ENCODE measurements around the gene ADAMTS4. TPM values are rescaled to one million over a fixed set of nuclear protein-coding genes. Genes with fewer than 3 reads are reported as not detected.

ADAMTS4 gene
- total and polyA plus RNA-seq, 9 of the 15 experiments (the other 6 are each of a cell fraction or from before 2014, with no cell fraction given): 0.07 to 3.7 (median 0.41) TPM

- TF ChIP-seq RREB1 (CRISPR knock-in tag; IDR thresholded peaks at IDR 0.05) (no peak), DEAF1 (CRISPR knock-in tag; IDR thresholded peaks at IDR 0.05) (no peak), ASH1L (IDR thresholded peaks at IDR 0.05; ENCODE audit: borderline replicate concordance, low read depth, partially characterized antibody) (no peak)
Measured at GRCh38 chr1:161137881-161138280, 61.0 kb downstream of the ADAMTS4 start (continued).

Small RNA genes lying within 50 kb of the gene (microRNA-seq; reads per million reads assigned to microRNA genes)
- gene MIR5187 (ENCODE audit: borderline microRNAs expressed): 0.36 reads per million

Small RNA genes lying within 50 kb of the gene (small RNA-seq; reads per million reads assigned to genes)
- gene RF01225: not detected

Other genes with a start within 250 kb of the ADAMTS4 start
Only the 7 nearest of the 23 such genes appear.
- gene PPOX, start 32.6 kb downstream of the ADAMTS4 start, total RNA-seq (2014; rRNA removed): 45.9 and 66.7 TPM in 2 replicates
- gene PPOX, start 32.6 kb downstream of the ADAMTS4 start, total RNA-seq (2014; rRNA removed; fragmentation: Illumina TruSeq; extraction: Trizol): 33.1 and 36.1 TPM in 2 replicates
- 22.1 and 24.9 TPM in 2 replicates for gene PPOX, start 32.6 kb downstream of the ADAMTS4 start, total RNA-seq (2015; rRNA removed; fragmentation: Illumina TruSeq; extraction: Trizol)
- gene PPOX, start 32.6 kb downstream of the ADAMTS4 start, total RNA-seq (2021): 48.5 TPM in 2 replicates
- gene PPOX, start 32.6 kb downstream of the ADAMTS4 start, polyA plus RNA-seq (2011; rRNA removed): 57.1 and 98.3 TPM in 2 replicates
- gene PPOX, start 32.6 kb downstream of the ADAMTS4 start, polyA plus RNA-seq (2014; fragmentation: Illumina TruSeq; extraction: Trizol): 35.4 and 38.9 TPM in 2 replicates
- gene PPOX, start 32.6 kb downstream of the ADAMTS4 start, polyA plus RNA-seq (2014; fragmentation: Nextera tagmentation; extraction: Ambion mirVana): 10 to 100 TPM; 17.0 to 31.1 TPM
- gene PPOX, start 32.6 kb downstream of the ADAMTS4 start, polyA plus RNA-seq (2014; rRNA removed): 55.4 and 81.8 TPM in 2 replicates
- 37.1 and 68.3 TPM in 2 replicates for gene B4GALT3, start 21.5 kb downstream of the ADAMTS4 start, total RNA-seq (2014; rRNA removed)
- 32.0 TPM in 2 replicates for gene B4GALT3, start 21.5 kb downstream of the ADAMTS4 start, total RNA-seq (2014; rRNA removed; fragmentation: Illumina TruSeq; extraction: Trizol)
- gene B4GALT3, start 21.5 kb downstream of the ADAMTS4 start, total RNA-seq (2015; rRNA removed; fragmentation: Illumina TruSeq; extraction: Trizol): 38.0 and 41.2 TPM in 2 replicates
- gene B4GALT3, start 21.5 kb downstream of the ADAMTS4 start, total RNA-seq (2021): 57.6 and 59.9 TPM in 2 replicates
- 31.2 and 48.5 TPM in 2 replicates for gene B4GALT3, start 21.5 kb downstream of the ADAMTS4 start, polyA plus RNA-seq (2011; rRNA removed)
- 82.0 and 85.4 TPM in 2 replicates for gene B4GALT3, start 21.5 kb downstream of the ADAMTS4 start, polyA plus RNA-seq (2014; fragmentation: Illumina TruSeq; extraction: Trizol)
- gene B4GALT3, start 21.5 kb downstream of the ADAMTS4 start, polyA plus RNA-seq (2014; fragmentation: Nextera tagmentation; extraction: Ambion mirVana): 100 to 1,000 TPM in 1 of 2 experiments, 10 to 100 TPM in 1; 46.1 to 103 TPM
- 50.7 and 66.4 TPM in 2 replicates for gene B4GALT3, start 21.5 kb downstream of the ADAMTS4 start, polyA plus RNA-seq (2014; rRNA removed)
- gene NDUFS2, start 3.3 kb upstream of the ADAMTS4 start, total RNA-seq (2014; rRNA removed): 158 and 175 TPM in 2 replicates
- 106 and 109 TPM in 2 replicates for gene NDUFS2, start 3.3 kb upstream of the ADAMTS4 start, total RNA-seq (2014; rRNA removed; fragmentation: Illumina TruSeq; extraction: Trizol)
- 147 TPM in 2 replicates for gene NDUFS2, start 3.3 kb upstream of the ADAMTS4 start, total RNA-seq (2015; rRNA removed; fragmentation: Illumina TruSeq; extraction: Trizol)
- gene NDUFS2, start 3.3 kb upstream of the ADAMTS4 start, total RNA-seq (2021): 86.7 and 87.5 TPM in 2 replicates
- 174 and 176 TPM in 2 replicates for gene NDUFS2, start 3.3 kb upstream of the ADAMTS4 start, polyA plus RNA-seq (2011; rRNA removed)
- 140 and 141 TPM in 2 replicates for gene NDUFS2, start 3.3 kb upstream of the ADAMTS4 start, polyA plus RNA-seq (2014; fragmentation: Illumina TruSeq; extraction: Trizol)
- 100 to 1,000 TPM in 1 of 2 experiments, 10 to 100 TPM in 1; 70.0 to 115 TPM for gene NDUFS2, start 3.3 kb upstream of the ADAMTS4 start, polyA plus RNA-seq (2014; fragmentation: Nextera tagmentation; extraction: Ambion mirVana)
- gene NDUFS2, start 3.3 kb upstream of the ADAMTS4 start, polyA plus RNA-seq (2014; rRNA removed): 172 and 181 TPM in 2 replicates
- 0.29 TPM in 1 of 2 replicates, not detected in the other for gene FCER1G, start 16.2 kb upstream of the ADAMTS4 start, total RNA-seq (2014; rRNA removed)
- not detected in 2 replicates for gene FCER1G, start 16.2 kb upstream of the ADAMTS4 start, total RNA-seq (2014; rRNA removed; fragmentation: Illumina TruSeq; extraction: Trizol)
- 0.69 and 0.98 TPM in 2 replicates for gene FCER1G, start 16.2 kb upstream of the ADAMTS4 start, total RNA-seq (2015; rRNA removed; fragmentation: Illumina TruSeq; extraction: Trizol)
- gene FCER1G, start 16.2 kb upstream of the ADAMTS4 start, total RNA-seq (2021): 0.31 TPM in 1 of 2 replicates, not detected in the other
- gene FCER1G, start 16.2 kb upstream of the ADAMTS4 start, polyA plus RNA-seq (2011; rRNA removed): 0.15 and 0.24 TPM in 2 replicates
- gene FCER1G, start 16.2 kb upstream of the ADAMTS4 start, polyA plus RNA-seq (2014; fragmentation: Illumina TruSeq; extraction: Trizol): 0.30 TPM in 1 of 2 replicates, not detected in the other
- gene FCER1G, start 16.2 kb upstream of the ADAMTS4 start, polyA plus RNA-seq (2014; fragmentation: Nextera tagmentation; extraction: Ambion mirVana): under 1 TPM; 0.31 to 0.46 TPM
- gene FCER1G, start 16.2 kb upstream of the ADAMTS4 start, polyA plus RNA-seq (2014; rRNA removed): 0.27 and 0.47 TPM in 2 replicates
- gene APOA2, start 24.6 kb upstream of the ADAMTS4 start, total RNA-seq (2014; rRNA removed): 0.41 TPM in 1 of 2 replicates, not detected in the other
- gene APOA2, start 24.6 kb upstream of the ADAMTS4 start, total RNA-seq (2014; rRNA removed; fragmentation: Illumina TruSeq; extraction: Trizol): not detected in 2 replicates
- gene APOA2, start 24.6 kb upstream of the ADAMTS4 start, total RNA-seq (2015; rRNA removed; fragmentation: Illumina TruSeq; extraction: Trizol): 0.54 TPM in 1 of 2 replicates, not detected in the other
- 0.64 and 2.6 TPM in 2 replicates for gene APOA2, start 24.6 kb upstream of the ADAMTS4 start, total RNA-seq (2021)
- gene APOA2, start 24.6 kb upstream of the ADAMTS4 start, polyA plus RNA-seq (2011; rRNA removed): 0.50 TPM in 1 of 2 replicates, not detected in the other
- 1.1 TPM in 1 of 2 replicates, not detected in the other for gene APOA2, start 24.6 kb upstream of the ADAMTS4 start, polyA plus RNA-seq (2014; fragmentation: Illumina TruSeq; extraction: Trizol)
- 1 to 10 TPM in 1 of 2 experiments, under 1 TPM in 1; 0.93 to 1.6 TPM for gene APOA2, start 24.6 kb upstream of the ADAMTS4 start, polyA plus RNA-seq (2014; fragmentation: Nextera tagmentation; extraction: Ambion mirVana)
- gene APOA2, start 24.6 kb upstream of the ADAMTS4 start, polyA plus RNA-seq (2014; rRNA removed): not detected in 2 replicates
- 21.9 and 27.6 TPM in 2 replicates for gene TOMM40L, start 27.0 kb upstream of the ADAMTS4 start, total RNA-seq (2014; rRNA removed)
- 27.7 and 29.2 TPM in 2 replicates for gene TOMM40L, start 27.0 kb upstream of the ADAMTS4 start, total RNA-seq (2014; rRNA removed; fragmentation: Illumina TruSeq; extraction: Trizol)
- 24.2 and 25.2 TPM in 2 replicates for gene TOMM40L, start 27.0 kb upstream of the ADAMTS4 start, total RNA-seq (2015; rRNA removed; fragmentation: Illumina TruSeq; extraction: Trizol)
- gene TOMM40L, start 27.0 kb upstream of the ADAMTS4 start, total RNA-seq (2021): 27.4 and 27.7 TPM in 2 replicates
- gene TOMM40L, start 27.0 kb upstream of the ADAMTS4 start, polyA plus RNA-seq (2011; rRNA removed): 18.9 and 20.2 TPM in 2 replicates
- 33.4 and 33.6 TPM in 2 replicates for gene TOMM40L, start 27.0 kb upstream of the ADAMTS4 start, polyA plus RNA-seq (2014; fragmentation: Illumina TruSeq; extraction: Trizol)
- gene TOMM40L, start 27.0 kb upstream of the ADAMTS4 start, polyA plus RNA-seq (2014; fragmentation: Nextera tagmentation; extraction: Ambion mirVana): 10 to 100 TPM in 1 of 2 experiments, 1 to 10 TPM in 1; 9.6 to 12.9 TPM
- 27.5 and 34.9 TPM in 2 replicates for gene TOMM40L, start 27.0 kb upstream of the ADAMTS4 start, polyA plus RNA-seq (2014; rRNA removed)
- gene NR1I3, start 39.1 kb upstream of the ADAMTS4 start, total RNA-seq (2014; rRNA removed): not detected in 2 replicates
- gene NR1I3, start 39.1 kb upstream of the ADAMTS4 start, total RNA-seq (2014; rRNA removed; fragmentation: Illumina TruSeq; extraction: Trizol): not detected in 2 replicates
- not detected in 2 replicates for gene NR1I3, start 39.1 kb upstream of the ADAMTS4 start, total RNA-seq (2015; rRNA removed; fragmentation: Illumina TruSeq; extraction: Trizol)
- gene NR1I3, start 39.1 kb upstream of the ADAMTS4 start, total RNA-seq (2021): not detected in 2 replicates
- gene NR1I3, start 39.1 kb upstream of the ADAMTS4 start, polyA plus RNA-seq (2011; rRNA removed): not detected in 2 replicates
- gene NR1I3, start 39.1 kb upstream of the ADAMTS4 start, polyA plus RNA-seq (2014; fragmentation: Illumina TruSeq; extraction: Trizol): not detected in 2 replicates
- under 1 TPM in 1 of 2 experiments, not detected in 1; 0.11 TPM for gene NR1I3, start 39.1 kb upstream of the ADAMTS4 start, polyA plus RNA-seq (2014; fragmentation: Nextera tagmentation; extraction: Ambion mirVana)
- gene NR1I3, start 39.1 kb upstream of the ADAMTS4 start, polyA plus RNA-seq (2014; rRNA removed): not detected in 2 replicates